ENCODE results near the gene PCSK4.
"Not testable (repeated sequence)": the region's sequence is repeated elsewhere in the genome, so short reads cannot be mapped to it uniquely, and the experiment has no call there.

PCSK4 gene

DNA sequence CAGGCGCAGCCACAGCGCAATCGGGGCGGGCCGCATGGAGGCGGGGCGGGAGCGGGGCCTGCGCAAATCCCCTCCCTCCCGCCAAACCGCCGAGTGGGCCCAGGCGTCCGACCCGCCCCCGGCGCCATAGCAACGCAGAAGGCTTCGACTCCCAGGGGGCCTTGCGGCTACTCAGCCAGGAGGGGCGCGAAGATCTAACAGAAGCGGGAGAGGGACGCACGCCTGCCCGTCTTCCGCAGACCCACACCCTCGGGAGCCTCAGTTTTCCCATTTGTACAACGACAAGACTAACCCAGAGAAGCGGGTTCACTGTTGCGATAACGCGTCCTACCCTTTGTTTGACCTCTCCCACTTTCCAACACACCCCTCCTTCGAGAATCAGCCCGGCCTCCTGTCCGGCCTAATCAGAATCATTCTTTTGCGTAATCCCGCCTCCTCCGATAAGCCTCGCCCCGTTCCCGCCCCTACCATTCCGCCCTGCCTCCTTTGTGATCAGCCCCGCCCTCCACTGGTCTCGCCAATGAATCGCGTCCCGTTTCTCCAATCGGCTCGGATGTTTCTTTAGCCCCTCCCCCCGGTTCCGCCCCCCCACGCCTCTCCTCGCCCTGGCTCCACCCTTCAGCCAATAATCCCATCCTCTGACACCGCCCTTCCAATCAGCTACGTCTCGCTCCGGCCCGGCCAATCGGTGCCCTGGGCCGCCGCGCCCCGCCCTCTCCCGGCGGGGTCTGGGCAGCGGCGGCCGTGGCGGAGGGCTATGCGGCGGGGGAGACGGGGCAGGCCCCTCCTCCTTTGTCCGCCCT is at the start of gene PCSK4:
PCSK4 (minus strand) TSS at position 40 of the 803 bp plus-strand sequence; CDS start at position 36, 4 bp downstream.
- DNase-seq (ENCODE audit: low read depth in 3 of 3), result peak; percentile 96 to 98 (median 97)

DNA sequence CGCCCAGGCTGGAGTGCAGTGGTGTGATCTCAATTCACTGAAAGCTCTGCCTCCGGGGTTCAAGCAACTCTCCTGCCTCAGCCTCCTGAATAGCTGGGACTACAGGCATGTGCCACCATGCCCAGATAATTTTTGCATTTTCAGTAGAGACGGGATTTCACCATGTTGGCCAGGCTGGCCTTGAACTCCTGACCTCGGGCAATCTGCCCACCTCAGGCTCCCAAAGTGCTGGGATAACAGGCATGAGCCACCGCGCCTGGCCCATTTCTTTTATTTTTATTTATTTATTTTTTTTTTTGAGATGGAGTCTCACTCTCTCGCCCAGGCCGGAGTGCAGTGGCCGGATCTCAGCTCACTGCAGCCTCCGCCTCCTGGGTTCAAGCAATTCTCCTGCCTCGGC is 49.6 kb upstream of the PCSK4 start:
- DNase-seq (ENCODE audit: low read depth in 3 of 3), result not testable (repeated sequence)

DNA sequence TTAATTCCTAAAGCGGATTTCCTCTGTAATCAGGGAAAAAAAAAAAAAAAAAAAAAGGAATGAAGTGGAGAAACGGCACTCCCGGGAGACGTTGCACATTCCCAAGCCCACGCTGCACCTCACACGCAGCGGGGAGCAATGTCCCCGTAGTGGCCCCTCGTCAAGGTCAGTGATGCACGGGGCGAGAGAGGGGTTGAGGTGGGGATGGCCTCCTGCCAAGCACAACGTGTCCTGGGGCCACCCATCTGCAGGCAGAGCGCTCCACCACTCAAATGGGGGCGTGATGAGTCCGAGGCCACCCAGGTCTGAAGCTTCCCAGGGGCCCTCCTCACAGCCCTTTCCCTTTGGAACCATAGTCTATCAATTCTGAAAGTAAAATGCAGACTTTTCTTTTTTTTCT is 48.8 kb upstream of the PCSK4 start:
- no peak for DNase-seq (ENCODE audit: low read depth in 3 of 3)

DNA sequence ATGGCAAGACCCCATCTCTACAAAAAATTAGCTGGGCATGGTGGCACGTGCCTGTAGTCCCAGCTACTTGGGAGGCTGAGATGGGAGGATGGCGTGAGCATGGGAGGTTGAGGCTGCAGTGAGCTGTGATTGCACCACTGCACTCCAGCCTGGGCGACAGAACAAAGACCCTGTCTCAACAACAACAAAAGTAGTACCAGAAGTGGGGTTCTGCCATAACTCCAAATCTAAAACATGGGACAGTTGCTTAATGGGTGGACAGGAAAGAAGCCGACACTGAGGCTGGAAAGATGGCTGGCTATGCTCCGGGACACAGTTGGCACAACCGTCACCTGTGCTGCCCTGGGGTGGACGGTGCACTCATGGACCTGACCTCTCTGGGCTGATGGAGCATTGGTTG is 45.5 kb upstream of the PCSK4 start:
- not testable (repeated sequence) for DNase-seq (ENCODE audit: low read depth in 3 of 3)

DNA sequence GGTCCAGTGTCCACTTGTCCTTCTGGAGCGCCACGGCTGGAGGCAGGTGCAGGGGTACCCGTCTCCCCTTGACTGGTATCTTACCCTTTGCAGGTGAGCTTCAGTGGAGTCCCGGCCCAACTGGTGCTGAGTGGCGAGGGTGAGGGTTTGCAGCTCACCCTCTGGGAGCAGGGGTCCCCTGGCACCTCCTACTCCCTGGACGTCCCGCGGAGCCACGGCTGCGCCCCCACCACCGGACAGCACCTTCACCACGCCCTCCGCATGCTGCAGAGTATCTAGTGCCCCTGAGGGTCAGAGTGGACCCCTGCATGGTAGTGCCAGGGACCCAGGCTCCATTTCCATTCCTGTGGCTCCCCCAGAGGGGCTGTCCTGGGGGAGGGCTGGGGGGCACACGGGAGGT is 44.8 kb upstream of the PCSK4 start:
- no peak for DNase-seq (ENCODE audit: low read depth in 3 of 3)

DNA sequence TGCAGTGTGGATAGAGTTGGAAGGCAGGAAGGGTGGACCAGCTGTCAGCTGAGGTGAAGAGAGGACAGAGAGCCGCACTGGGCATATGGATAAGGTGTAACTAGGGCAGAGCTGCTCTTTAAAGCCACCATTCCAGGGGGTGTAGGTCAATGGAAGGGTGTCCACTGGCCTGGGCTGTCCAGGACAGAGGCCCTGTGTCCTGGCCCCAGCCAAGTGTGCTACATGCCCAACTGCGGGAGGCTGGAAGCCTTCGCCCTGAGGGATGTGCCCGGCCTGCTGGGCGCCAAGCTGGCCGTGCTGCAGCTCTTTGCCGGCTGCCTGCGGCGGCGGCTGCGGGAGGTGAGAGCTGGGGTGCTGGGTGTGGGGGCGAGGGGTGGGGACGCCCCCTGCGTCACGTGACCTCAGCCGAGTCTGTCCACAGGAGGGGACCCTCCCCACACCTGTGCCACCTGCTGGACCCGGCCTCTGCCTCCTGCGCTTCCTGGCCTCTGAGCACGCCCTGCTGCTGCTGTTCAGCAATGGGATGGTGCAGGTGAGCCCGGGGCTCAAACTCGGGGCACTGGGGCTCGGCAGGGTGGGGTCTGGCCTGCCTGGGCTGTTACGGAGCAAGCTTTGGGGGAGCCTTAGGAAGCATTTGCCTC is 43.5 kb upstream of the PCSK4 start:
- no peak for DNase-seq (ENCODE audit: low read depth in 3 of 3)

DNA sequence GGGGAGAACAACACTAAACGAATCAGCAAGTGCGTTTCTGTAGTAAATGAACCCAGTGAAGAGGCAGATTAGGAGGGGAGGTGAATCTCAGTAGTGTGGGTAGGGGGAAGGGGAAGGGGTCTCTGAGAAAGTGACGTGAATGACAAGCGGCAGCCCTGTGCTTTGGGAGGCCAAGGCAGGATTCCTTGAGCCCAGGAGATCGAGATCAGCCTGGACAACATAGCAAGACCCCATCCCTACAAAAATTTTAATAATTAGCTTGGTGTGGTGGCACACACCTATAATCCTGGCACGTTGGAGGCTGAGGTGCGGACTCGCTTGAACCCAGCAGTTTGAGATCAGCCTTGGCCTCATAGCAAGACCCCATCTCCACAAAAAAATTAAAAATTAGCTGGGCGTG is 41.9 kb upstream of the PCSK4 start:
- no peak for DNase-seq (ENCODE audit: low read depth in 3 of 3)

DNA sequence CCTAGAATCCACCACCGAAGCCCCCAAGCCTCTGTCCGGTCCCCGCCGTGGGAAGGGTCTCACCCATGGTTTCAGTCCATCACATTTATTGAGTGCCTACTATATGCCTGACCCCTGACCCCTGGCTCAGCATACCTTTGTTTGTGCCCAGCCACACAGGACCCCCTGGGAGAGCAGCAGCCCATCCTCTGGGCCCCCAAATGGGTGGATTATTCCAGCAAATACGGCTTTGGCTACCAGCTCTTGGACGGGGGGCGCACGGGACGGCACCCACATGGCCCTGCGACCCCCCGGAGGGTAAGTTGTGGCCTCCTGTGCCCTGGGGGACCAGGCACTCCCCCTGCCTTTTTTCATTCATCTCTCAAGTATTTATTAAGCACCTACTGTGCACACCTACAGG is 41.4 kb upstream of the PCSK4 start:
- no peak for DNase-seq (ENCODE audit: low read depth in 3 of 3)

DNA sequence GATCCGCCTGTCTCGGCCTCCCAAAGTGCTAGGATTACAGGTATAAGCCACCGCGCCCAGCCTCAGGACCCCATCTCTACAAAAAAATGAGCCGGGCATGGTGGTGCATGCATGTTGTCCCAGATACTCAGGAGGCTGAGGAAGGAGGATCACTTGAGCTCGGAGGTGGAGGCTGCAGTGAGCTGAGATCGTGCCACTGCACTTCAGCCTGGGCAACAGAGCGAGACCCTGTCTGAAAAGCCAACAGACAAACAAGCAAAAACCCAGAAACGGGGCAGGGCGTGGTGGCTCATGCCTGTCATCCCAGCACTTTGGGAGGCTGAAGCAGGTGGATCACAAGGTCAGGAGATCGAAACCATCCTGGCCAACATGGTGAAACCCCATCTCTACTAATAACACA is 40.7 kb upstream of the PCSK4 start:
- DNase-seq (ENCODE audit: low read depth in 3 of 3), result not testable (repeated sequence)

DNA sequence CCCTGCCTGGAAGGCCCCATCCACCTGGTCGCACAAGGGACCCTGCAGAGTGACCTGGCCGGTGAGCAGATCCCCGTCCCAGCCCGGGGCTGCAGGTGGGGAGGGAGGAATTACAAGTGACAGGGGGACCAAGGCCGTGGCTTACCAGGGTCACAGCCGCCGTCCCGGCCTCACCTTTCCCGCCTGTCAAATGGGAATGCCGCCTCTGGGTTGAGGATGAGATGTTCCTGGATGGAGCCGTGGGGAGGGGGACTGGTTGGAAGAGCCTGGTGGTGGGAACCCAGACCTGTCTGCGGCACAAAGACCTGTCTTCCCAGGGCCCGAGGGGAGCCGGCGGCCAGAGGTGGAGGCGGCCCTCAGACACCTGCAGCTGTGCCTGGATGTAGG is 39.3 kb upstream of the PCSK4 start:
- DNase-seq (ENCODE audit: low read depth in 3 of 3), result no peak

DNA sequence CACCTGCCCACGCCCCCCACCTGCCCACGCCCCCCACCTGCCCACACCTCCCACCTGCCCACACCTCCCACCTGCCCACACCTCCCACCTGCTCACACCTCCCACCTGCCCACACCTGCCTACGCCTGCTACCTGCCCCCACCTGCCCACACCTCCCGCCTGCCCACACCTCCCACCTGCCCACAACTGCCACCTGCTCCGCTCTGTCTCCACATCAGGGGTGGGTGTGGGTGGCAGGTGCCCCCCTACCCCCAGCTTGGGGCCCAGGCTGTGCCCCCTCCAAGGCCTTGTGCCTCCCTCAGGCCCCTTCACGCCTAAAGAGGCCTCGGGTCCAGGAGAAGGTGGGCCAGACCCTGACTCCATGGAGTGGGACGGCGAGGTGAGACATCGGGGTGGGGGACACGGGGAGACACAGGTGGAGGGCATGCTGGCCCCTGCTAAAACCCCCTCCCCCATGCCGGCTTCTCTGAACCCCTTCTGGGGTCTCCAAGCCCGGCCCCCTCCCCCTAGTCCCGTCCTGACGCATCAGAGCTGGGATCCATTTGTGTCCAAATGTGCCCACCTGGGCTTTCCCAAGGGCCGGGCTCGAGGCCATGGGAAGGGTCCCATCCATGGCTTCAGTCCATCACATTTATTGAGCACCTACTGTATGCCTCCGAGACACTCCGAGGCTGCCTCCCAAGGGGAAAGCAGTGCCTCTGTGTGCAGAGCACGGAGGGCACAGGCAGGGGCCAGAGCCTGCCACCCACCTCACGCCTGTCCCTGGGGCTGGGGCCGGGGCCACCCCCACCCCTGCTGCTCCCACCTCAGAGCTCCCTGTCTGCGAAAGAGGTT is 38.7 kb upstream of the PCSK4 start:
- no peak for DNase-seq (ENCODE audit: low read depth in 3 of 3)

DNA sequence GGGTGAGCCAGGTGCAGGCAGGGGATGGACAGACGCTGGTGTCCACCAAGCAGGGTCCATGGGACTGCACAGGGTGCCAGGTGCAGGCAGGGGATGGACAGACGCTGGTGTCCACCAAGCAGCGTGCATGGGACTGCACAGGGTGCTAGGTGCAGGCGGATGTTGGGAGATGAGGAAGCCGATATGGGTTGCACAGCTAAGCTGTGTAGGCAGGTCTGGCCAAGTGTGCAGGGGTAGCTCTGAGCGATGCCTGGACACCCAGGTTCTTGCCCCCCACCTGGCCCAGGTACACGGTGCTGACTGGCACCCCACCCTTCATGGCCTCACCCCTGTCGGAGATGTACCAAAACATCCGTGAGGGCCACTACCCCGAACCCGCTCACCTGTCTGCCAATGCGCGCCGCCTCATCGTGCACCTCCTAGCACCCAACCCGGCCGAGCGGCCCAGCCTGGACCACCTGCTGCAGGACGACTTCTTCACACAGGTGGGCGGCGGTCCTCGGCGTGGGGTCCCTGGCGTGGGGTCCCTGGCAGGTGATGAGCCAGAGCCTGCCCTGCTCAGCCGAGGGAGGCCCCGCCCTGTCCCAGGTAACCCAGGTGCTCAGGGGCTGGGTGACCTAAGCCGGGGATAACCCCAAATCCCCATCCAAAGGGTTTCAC is 37.6 kb upstream of the PCSK4 start:
- DNase-seq (ENCODE audit: low read depth in 3 of 3), result no peak

DNA sequence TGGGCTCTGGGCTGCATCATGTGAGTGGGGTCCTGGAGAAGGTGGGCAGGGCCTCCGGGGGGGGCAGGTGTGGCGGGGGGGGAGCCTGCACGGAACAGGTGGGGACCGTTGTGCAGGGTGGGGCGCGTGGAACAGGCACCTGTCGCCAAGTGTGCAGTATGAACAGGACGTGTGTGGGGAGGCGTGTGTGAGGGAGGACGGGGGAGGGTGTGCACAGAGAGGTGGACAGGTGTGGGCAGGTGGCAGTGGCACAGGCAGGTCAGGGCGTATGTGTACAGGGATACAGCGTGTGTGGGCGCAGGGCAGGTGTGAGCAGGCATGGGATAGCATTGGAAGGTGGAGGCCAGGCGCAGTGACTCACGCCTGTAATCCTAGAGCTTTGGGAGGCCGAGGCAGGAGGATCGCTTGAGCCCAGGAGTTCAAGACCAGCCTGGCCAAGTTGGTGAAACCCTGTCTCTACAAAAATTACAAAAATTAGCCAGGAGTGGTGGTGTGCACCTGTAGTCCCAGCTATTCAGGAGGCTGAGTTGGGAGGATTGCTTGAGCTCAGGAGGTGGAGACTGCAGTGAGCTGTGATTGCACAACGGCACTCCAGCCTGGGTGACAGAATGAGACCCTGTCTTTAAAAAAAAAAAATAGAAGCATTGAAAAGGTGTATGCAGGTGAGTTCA is 37.0 kb upstream of the PCSK4 start:
- no peak for DNase-seq (ENCODE audit: low read depth in 3 of 3)

DNA sequence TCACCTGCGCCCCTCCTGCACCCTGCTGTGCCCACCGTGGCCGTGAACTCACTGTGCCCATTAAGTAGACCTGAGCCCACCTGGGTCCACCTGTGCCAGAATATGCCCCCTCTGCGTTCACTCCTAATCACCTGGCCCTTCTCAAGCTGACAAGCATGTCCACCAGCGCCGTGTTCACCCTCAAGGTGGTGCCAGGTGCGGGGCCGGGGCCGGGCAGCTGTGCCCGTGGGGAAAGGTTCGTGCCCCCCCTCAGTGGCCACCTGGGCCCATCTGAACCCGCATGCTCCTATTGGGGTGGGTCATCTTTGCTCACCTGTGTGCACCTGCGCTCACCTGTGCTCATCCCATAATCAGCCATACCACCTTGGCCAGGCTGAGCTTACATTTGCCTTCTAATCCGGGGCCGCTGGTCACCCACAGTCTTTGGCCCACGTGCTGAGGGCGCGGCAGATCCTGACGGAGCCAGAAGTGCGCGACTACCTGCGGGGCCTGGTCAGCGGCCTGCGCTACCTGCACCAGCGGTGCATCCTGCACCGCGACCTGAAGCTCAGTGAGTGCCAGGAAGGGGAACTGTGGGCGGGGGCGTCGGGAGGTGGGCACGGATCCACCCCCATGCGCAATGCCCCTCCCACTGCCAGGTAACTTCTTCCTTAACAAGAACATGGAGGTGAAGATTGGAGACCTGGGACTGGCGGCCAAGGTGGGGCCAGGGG is 36.1 kb upstream of the PCSK4 start:
- no peak for DNase-seq (ENCODE audit: low read depth in 3 of 3)

DNA sequence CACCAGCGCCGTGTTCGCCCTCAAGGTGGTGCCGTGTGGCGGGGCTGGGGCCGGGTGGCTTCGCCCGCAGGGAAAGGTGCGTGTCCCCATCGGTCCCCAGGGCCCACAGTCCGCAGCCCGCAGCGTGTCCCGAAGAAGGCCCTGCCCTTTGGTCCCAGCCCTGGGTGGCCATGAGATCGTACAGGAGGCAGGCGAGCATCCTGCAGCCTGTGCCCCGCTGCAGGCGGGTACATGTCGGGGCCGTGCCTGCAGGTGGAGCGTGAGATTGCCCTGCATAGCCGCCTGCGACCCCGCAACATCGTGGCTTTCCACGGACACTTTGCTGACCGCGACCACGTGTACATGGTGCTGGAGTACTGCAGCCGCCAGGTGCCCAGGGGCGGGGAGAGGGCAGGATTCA is 35.2 kb upstream of the PCSK4 start:
- DNase-seq (ENCODE audit: low read depth in 3 of 3), result no peak

DNA sequence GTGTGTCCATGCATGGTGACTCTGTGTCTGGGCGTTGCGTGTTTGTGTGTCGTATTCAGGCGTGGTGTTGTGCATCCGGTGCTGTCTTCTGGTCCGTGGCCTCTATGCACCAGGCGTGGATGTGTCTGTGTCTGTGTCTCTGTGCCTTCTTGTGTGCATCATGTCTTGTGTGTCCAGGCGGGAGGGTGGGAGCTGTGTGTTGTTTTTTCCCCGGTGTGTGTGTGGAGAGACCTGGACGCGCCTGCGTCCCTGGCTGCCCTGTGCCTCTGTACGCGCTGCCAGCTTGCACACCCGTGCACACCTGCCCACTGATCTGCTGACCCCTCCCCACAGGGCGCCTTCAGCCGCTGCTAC is 34.8 kb upstream of the PCSK4 start:
- DNase-seq (ENCODE audit: low read depth in 3 of 3), result no peak

DNA sequence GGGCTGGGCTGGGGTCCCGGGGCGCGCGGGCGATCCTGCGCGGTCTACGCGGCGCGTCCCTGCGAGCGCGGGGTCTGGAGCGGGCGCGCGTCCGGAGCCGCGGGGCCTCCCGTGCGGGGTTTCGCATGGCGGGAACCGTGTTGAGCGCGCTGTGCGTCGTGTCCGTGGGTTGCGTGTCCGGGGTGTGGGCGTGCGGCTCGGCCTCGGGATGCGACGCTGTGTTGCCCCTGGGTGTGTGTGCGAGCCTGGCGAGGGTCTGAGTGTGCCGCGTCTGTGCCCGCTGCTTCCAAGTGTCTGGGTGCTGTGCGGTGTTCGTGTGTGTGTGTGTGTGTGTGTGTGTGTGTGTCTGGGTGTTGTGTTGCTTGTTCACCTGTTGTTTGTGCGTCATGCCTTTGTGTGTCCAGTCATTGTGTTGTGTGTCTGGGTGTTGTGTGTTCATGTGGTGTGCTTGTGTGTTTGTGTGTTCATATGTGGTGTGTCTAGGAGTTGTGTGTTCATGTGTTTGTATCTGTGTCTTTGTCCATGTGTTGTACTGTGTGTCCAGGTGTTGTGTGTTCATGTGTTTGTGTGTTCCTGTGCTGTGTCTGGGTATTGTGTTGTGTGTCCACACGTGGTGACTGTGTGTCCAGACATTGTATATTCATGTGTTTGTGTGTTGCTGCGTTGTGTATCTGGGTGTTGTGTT is 34.3 kb upstream of the PCSK4 start:
- no peak for DNase-seq (ENCODE audit: low read depth in 3 of 3)

DNA sequence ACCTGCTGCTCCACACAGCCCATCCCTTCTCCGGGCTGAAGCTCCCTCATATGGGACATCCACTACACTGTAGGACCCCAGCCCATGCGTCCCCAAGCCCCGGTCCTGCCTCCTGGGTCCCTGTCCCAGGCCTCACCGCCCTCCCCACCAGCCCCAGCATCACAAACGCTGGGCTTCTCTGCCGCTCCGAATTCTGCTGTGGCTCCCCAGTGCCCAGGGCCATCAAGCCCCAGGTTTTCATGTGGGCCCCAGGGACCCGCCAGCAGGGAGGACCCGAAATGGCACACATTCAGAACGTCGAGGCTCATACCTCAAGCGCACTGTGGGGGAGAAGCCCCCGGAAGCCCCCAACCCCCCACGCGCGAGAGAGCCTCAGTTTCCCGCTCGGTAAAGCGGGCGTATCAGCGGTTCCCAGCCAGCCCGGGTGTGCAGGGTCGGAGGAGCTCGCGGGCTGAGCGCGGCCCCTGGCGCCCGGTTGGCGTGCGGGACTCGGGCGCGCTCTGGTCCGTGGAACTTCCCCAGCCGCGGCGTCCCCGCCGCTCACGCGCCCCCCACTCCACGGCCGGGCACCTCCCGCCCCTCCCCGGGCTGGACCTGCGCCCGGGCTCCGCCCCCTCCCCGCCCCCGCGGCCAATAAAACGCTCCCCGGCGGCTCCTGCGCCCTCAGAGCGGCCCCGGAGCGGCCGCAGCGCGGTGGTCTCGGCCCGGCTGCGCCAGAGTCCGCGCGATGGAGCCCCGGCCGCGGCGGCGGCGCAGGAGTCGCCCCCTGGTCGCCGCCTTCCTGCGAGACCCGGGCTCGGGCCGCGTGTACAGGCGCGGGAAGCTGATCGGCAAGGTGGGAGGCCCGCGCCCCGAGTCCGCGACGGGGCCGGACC is 33.5 kb upstream of the PCSK4 start, which contains the start of gene PLK5:
PLK5 (plus strand) TSS at position 666 of the 875 bp plus-strand sequence. CDS start 2,920 bp downstream, outside the sequence.
- no peak for DNase-seq (ENCODE audit: low read depth in 3 of 3)

DNA sequence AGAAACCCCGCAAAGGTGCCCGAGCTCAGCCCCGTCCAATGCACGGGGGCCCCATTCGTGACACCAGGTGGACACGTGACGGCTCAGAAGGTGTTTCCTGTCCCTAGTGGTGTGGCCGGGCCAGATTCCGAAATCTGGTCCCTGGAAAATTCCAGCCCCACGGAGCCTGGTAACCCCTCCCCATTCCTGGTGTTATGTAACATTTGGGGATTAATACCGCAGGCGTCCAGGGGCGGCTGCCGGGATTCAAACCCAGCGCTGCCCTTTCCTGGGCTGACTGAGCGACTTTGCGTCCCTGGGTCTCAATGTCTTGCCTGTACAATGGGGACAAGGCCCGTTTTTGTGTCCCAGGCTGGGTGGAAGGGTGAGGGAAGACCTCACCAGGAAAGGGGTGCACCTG is 32.7 kb upstream of the PCSK4 start:
- DNase-seq (ENCODE audit: low read depth in 3 of 3), result no peak

Measured in stimulated activated CD4-positive, alpha-beta T cell treated with anti-CD3 and anti-CD28 coated beads, TNF-alpha, amount 100 ng/mL, for 24 hours (primary cell).